HL-60 (cell line): Measurements from ENCODE around the gene C21orf58.

ENCODE experiments used
- CTCF ChIP-seq: IDR thresholded peaks from one replicate; pipeline ENCODE4 v1.5.1; 2011; ENCODE audit warnings: low read length, control low read depth, inconsistent platforms; ENCODE audit not compliant: insufficient read depth
- SPI1 ChIP-seq: IDR thresholded peaks from 2 replicates; pipeline ENCODE4 v1.6.1; 2012; ENCODE audit warnings: low read depth, mild to moderate bottlenecking, borderline replicate concordance

- TF ChIP-seq CTCF (no peak), SPI1 (no peak)
Observed at GRCh38 chr21:46318464-46318845, 5.2 kb downstream of the C21orf58 start.
